Fibroblast of lung (primary cell): ENCODE results near the gene MTARC1.

Experiments used
- CTCF ChIP-seq, 2 donors: IDR thresholded peaks in 1 of 2; conservative IDR thresholded peaks in 1 of 2; 1 replicate in 1 of 2; 2 replicates in 1 of 2; pipeline ENCODE4 v1.5.1; 2011 to 2012; ENCODE audit warnings: low read length in 2 of 2, control low read depth in 1 of 2, inconsistent platforms in 1 of 2, low read depth in 1 of 2, mild to moderate bottlenecking in 1 of 2
- EZH2 ChIP-seq: IDR thresholded peaks from 2 replicates; pipeline ENCODE4 v1.5.1; 2012; ENCODE audit warnings: low read length, control low read depth, mild to moderate bottlenecking; ENCODE audit errors: missing control alignments

GRCh38 chr1:220828179-220828490 is 41.4 kb downstream of the MTARC1 start:
- TF ChIP-seq CTCF (conservative IDR thresholded peaks at IDR 0.05 in 1 of 2, IDR thresholded peaks at IDR 0.05 in 1 of 2; ENCODE audit: low read depth in 1 of 2, low read length in 2 of 2) (no peak), EZH2 (no peak)
